ENCODE measurements around the gene RPAP2.
"Not testable (repeated sequence)": the region's sequence is repeated elsewhere in the genome, so short reads cannot be mapped to it uniquely, and the experiment has no call there.

RPAP2 gene

GRCh38 chr1:92323473-92324453 lies 24.9 kb downstream of the RPAP2 start:
- no peak for DNase-seq

DNA sequence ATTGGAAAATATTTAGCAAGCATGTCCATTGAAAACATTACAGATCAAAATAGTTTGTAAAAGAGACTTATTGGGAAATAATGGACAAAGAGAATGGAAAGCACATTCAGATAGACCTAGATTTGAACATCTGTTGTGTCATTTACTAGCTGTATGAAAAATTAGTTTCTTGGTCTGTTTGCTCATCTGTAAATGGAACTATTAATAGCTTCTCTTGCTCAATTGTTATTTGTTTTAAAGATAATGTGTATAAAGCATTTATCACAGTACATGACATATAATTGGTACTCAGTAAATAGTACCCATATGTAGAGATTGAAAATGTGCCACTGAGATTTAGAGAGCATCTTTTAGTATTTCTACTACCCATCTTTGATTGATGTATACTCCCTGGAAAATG lies 25.9 kb downstream of the RPAP2 start:
- no peak for DNase-seq

DNA sequence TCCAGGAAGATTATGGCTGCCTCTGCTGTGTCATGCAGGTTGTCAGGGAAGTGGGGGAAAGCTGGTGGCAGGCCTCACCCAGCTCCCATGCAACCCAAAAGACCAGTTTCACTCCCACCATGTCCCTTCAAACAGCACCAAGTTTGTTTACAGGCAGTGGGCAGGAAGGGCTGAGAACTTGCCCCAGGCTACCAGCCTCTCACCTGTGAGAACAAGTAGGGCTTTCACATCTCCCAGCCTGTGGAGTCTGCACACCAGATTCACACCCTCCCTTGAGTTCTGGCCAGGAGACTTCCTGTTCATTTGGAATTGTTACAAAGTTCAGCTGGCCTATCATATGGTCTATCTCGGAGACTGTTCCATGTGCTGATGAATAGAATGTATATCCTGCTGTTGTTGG lies 27.8 kb downstream of the RPAP2 start:
- no peak for DNase-seq

DNA sequence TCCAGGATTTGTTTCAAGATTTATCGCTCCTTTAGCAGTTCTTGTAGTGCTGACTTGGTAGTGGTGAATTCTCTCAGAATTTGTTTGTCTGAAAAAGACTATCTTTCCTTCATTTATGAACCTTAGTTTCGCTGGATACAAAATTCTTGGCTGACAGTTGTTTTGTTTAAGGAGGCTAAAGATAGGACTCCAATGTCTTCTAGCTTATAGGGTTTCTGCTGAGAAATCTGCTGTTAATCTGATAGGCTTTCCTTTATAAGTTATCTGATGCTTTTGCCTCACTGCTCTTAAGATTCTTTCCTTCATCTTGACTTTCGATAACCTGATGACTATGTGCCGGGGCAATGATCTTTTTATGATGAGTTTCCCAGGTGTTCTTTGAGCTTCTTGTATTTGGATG lies 28.9 kb downstream of the RPAP2 start:
- DNase-seq, result no peak

- DNase-seq, result no peak
Measured at GRCh38 chr1:92329347-92330129, 30.7 kb downstream of the RPAP2 start.

DNA sequence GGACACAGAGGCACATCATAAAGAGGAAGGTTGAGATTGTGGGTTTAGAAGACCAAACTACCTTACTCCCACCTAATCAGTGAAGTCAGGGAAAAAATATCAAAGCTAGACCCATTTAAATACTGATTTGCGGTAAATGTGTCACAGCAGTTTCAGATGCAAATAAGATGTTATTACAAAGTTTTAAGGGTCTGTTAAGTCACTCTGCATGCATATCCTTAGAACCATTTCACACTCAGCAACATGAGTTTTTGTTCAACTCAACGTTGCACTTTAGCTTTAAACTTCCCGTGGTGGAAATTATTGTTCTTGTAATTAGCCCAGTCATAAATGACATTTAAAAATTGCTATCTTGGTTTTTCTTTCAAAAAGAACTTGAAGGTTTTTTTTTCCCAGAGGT lies 34.8 kb downstream of the RPAP2 start:
- DNase-seq, result no peak

DNA sequence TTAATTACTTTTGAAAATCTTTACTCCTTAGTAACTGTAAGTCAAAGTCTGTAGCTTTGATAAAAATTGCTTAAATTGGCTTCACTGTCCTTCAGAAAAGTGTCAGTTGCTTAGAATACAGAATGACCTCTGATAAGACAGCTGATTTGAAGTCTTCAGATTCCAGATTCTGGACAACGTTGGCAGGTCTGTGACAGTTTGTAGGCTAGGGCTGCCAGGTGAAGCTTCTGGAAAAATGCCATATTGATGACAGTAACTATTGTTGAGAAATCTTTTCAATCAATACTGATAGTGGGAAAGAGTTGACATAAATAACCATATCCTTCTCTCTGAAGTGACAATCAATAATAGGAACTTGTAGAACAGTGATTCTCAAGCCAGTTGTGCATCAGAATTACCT lies 41.3 kb downstream of the RPAP2 start:
- DNase-seq, result no peak

DNA sequence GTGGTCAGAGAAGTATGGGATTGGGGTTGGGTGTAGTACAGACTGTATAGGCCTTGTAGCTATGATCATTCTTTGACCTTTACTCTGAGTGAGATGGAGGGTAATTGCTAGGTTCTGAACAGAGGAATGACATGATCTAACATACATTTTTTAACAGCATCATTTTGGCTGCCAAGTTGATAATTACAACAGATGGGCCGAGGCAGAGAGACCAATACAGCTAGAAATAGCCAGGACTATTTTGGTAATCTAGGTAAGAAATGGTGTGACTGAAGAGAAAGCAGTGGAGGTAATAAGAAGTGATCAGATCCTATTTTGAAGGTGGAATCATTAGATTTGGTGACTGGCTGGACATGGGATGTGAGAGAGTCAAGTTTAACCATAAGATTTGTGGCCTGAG lies 43.5 kb downstream of the RPAP2 start:
- DNase-seq, result no peak

- DNase-seq, result no peak
Measured at GRCh38 chr1:92343061-92343460, 44.2 kb downstream of the RPAP2 start.

DNA sequence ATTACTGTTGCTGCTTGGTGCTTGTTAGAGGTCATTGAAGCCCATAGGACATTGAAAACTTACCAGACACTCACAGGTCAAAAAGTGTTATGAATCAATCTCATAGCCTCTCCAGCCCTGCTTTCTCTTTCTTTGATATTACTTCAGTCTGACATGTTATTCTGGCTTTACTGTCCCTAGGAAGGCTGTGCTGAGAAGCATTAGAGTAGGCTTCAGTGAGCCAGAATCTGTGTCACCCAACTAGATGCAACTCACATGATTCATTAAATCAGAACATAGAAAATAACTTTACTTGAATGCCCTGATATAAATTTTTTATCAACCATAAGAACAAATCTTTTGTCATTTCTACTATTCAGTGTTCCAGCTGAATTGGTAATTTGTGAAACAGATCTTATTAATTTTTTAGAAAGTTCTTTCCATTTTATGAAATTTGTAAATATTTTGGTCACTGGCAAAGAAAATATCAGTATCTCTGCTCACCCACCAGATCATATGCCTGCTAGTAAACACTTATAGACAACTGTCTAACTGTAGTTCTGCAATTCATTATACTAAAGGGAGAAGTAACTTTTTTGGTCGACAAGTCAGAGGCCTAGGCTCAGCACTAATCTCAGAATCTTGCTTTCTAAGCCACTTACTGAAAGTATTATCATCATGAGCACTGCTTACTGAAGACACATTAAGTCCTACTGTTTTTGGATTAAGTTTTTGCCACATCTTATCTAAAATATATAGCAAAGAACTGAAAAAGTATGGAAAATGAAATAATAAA lies 48.2 kb downstream of the RPAP2 start:
- DNase-seq, result no peak

DNA sequence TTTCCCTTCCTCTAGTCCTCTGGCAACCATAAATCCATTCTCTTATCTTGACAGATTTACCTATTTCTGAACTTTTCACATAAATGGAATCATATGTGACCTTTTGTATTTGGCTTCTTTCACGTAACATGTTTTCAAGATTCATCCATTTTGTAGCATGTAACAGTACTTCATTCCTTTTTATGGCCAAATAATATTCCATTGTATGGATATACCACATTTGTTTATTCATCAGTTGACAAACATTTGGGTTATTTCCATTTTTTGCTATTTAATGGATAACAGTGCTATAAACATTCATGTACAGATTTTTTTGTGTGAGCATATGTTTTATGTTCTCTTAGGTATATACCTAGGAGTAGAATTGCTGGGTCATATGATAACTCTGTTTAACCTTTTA lies 54.0 kb downstream of the RPAP2 start:
- DNase-seq, result no peak

- DNase-seq, result no peak
Measured at GRCh38 chr1:92354259-92354658, 55.4 kb downstream of the RPAP2 start.

DNA sequence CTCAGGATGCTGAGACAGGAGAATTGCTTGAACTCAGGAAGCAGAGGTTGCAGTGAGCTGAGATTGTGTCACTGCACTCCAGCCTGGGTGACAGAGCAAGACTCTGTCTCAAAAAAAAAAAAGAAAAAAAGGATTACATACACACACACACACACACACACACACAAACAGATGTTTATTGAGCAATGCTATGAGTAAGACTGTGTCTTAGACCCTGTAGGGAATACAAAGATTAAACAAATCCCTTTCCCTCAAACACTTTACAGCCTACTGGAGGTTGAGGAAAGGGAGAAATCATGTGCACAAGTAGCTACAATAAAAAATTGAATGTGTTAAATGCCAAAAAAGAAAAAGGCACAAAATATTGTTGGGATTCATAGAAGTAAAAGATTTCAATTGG lies 58.1 kb downstream of the RPAP2 start:
- DNase-seq, result no peak

- DNase-seq, result not testable (repeated sequence)
Measured at GRCh38 chr1:92359382-92359781, 60.5 kb downstream of the RPAP2 start.

- DNase-seq, result no peak
Measured at GRCh38 chr1:92359986-92360385, 61.1 kb downstream of the RPAP2 start.

GRCh38 chr1:92362970-92363369 lies 64.1 kb downstream of the RPAP2 start:
- DNase-seq, result no peak

- DNase-seq, result no peak
Measured at GRCh38 chr1:92363401-92363800, 64.5 kb downstream of the RPAP2 start.

DNA sequence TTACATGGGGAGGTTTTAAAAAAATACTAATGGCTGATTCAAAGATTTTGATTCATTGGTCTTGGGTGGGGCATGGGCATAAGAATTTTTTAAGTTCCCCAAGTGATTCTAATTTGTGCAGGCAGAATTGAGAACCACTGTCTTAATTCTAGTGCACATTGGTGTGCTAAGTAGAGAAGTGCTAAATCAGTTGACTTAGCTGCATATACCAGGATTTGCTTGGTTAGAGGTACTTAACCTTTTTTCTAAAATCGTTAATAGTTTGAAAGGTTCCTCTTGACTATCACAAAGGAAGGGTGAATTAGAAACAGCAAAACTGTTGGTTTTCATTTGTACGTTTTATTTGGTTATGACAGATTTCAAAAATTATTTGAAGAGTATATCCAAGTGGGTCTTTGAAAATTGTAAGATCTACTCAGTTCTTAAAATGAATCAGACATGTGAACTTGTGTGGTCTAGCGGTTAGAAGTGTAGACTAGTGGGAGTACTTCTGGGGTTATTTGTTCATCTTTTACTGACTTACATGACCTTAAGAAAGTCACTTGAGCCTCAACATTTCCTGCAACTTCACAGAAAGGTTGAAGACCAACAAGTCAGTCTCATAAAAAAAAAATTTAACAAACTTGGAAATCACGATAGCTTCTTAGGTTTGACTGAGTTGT lies 66.7 kb downstream of the RPAP2 start:
- DNase-seq, result no peak

- DNase-seq, result no peak
Measured at GRCh38 chr1:92366040-92366395, 67.2 kb downstream of the RPAP2 start.

GRCh38 chr1:92367496-92367895 lies 68.6 kb downstream of the RPAP2 start:
- no peak for DNase-seq

- no peak for DNase-seq
Measured at GRCh38 chr1:92372164-92372563, 73.3 kb downstream of the RPAP2 start.
